Activated T-cell treated with anti-CD3 and anti-CD28 coated beads for 4 hours (primary cell): ENCODE measurements around the gene PADI6.
"Not testable (repeated sequence)": the region's sequence is repeated elsewhere in the genome, so short reads cannot be mapped to it uniquely, and the experiment has no call there.

Experiments
- DNase-seq: peaks from one replicate; pipeline ENCODE4 v3.0.0-alpha.2; 2020

PADI6 gene

DNA sequence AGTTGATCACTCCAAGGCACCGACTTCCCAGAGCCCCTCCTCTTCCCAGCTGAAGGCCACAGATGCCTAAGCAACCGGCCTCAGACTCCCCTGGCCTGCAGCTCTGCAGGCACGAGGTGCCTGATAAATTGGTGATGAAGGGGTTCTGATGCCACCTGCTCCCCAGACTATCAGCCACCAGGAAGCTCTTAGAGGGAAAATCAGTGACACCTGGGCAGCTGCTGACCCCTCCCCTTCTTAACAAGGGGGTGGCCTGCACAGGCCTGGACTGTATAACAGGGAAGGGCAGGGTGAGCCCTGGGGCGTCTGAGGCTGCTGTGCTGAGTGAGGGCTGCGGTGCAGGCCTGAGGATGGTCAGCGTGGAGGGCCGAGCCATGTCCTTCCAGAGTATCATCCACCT is at the start of gene PADI6:
Gene PADI6, plus strand, starts transcription at position 301 of the 400 bp plus-strand sequence. Its CDS starts 50 bp downstream, at position 351.
- DNase-seq = no peak

DNA sequence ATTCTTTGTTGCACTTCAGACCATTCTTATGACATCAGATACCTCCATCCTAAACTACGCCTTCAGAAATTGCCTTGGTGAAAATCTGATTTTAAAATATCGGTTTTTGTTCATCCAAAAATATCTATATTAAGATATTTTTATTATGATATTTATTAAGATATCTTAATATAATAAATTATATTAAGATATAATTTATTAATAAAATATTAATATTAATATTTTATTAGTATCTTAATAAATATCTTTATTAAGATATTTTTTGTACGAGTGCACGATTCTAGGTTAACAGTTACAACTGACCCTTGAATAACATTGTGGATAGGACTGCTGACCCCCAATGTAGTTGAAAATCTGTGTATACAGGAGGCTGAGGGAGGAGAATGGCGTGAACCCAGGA is 43.1 kb upstream of the PADI6 start:
- no peak for DNase-seq

DNA sequence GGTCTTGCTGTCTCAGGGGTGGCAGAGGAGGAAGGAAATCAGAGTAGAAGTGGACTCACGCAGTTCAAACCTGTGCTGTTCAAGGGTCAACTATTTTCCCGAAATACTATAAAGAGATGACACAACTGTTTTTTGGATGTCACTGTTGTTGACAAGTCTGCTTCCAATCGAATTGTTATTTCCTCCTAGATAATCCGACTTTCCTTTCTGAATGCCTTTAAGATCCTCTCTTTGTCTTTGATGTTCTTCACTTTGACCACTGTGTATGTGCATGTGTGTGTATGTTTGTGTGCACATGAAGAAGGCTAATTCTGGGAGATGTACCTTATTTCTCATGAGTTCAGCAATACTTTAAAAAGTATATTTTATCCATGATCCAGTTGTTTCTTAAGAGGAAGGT is 42.4 kb upstream of the PADI6 start:
- no peak for DNase-seq

DNA sequence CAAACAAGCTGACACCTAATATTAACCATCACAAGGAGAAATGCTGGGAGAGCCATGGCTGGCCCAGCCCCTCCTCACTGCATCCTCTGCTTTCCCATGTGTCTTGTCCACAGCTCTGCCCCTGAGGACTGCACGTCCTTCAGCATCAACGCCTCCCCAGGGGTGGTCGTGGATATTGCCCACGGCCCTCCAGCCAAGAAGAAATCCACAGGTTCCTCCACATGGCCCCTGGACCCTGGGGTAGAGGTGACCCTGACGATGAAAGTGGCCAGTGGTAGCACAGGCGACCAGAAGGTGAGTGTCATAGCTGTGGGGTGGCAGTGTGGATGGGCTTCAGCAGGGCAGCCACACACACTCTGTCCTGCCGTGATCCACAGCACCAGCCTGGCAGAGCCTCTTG is 41.1 kb upstream of the PADI6 start:
- no peak for DNase-seq

DNA sequence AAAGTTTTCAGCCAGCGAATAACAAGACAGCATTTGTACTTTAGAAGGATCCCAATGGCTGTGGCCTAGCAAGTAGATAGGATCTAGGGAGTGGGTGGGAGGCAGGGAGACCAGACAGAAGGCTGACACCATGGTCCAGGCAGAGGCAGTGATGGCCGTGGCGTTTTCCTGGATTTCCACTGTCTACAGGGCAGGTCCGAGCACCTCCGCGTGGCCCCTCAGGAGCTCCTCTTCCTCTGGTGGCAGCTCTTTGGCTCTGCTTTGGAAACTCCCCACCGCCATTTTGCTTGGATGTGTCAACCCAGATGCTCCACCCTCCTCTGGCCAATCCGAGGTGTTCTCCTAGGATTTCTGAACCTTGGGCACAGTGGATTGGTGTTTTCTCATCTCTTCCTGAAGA is 38.9 kb upstream of the PADI6 start:
- no peak for DNase-seq

DNA sequence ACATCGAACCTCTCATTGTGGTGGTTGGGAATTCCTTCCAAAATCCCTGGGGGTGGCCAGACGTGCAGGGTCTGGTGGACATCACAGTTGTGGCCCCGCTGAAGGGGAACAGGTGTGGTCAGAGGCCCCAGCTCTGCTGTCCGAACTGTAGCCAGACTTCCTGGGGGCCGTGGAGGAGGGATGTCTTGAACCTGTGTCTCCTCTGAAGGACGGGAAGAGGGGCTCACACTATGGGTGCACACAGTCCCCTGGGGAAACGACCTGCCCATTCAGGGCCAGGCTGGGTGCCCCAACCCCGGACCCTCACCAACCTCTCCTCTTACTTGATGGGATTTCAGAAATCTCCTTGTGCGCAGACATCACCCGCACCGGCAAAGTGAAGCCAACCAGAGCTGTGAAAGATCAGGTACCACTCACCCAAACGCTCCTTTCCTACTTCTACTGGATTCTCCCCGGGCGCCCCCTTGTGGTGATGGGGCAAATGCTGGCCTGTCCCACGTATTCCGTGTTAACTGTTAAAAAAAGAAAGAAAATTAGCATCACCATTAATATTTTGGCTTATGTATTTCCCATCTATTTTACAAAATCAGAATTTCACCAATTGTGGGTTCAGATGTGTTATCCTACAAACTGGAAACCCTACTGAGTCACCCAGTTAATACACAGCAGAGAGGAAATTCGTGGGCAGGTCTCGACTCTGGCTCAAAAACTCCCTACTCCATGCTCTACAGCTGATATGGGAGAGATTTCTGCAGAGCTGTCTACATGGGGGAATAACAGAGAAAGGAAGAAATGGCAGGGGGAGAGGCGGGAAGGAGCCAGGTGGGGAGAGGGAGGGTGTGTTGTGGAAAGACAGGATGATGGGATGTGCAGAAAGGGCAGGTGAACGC is 35.9 kb upstream of the PADI6 start:
- peak; percentile 57 for DNase-seq

DNA sequence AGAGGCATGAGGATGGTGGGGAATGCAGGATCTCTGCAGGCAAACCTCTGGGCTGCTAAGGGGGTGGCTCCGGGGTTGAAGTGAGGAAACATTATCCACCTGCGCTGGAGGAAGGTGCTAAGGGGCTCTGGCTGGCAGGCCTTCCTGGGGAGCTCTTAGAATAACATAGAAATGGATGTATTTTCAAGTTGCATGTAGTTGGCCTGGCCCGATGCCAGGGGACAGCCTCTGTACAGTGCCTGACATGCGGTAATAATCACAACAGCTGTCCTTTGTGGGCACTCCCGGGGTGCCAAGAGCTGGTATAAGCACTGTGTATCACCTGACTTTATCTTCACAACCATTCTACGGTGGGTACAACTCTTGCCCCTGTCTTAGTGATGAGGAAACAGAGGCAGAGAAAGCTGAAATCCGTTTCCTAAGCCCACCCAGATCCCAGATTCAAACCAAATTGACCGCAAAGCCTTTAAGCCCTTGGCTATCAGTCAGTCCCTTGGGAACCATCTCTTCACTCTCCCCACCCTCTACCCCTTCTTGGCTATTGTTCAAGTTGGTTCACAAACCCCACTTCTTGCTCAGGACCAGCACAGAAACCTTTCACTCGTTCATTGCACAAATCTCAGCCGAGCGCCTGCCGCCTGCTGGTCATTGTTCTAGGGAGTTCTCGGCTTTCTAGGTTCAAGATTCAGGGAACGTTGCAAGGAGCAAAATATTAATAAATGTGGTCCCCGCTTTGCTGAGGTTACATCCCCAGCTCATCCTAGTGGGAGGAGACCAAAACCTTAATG is 33.1 kb upstream of the PADI6 start:
- no peak for DNase-seq

DNA sequence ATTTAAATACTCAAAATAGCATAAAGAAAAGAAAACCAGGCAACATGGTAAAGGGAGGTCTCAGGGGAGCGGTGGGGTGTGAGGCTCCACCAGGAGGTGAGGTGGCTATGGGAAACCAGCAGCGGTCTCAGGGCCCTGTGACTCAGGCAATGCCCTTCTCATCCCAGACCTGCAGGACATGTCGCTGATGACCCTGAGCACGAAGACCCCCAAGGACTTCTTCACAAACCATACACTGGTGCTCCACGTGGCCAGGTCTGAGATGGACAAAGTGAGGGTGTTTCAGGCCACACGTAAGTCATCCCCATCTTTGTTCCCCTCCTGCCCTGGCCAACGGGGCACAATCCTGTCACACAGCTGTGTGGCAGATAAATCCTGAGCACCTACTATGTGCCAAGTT is 32.5 kb upstream of the PADI6 start:
- DNase-seq = no peak

DNA sequence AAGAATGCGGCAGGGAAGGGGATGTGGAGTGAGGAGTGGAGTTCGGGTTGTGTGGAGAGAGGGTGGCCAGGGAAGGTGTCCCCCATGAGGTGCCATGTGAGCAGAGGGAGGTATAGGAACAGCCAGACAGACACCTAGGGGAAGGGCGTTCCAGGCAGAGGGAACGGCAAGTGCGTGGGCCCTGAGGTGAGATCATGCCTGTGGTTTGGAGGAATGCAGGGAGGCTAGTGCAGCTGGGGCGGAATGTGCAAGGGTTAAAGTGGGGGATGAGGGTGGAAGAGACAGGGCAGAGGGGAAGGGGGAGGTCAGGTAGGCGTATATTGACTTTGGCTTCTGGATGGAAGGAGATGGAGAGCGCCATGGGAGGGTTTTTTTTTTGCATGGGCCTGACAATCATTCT is 31.6 kb upstream of the PADI6 start:
- DNase-seq = no peak

DNA sequence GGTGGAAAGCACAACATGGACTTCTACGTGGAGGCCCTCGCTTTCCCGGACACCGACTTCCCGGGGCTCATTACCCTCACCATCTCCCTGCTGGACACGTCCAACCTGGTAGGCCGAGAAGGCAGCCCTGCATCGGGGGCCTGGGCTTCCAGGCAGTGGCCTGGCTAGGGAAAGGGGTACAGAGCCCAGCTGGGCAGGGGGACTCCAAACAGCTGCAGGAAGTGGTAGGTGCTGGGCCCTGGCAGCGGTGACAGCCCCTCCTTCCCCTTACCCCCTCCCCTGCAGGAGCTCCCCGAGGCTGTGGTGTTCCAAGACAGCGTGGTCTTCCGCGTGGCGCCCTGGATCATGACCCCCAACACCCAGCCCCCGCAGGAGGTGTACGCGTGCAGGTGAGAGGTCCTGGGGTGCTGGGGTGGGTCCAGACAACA is 30.0 kb upstream of the PADI6 start:
- DNase-seq = no peak

DNA sequence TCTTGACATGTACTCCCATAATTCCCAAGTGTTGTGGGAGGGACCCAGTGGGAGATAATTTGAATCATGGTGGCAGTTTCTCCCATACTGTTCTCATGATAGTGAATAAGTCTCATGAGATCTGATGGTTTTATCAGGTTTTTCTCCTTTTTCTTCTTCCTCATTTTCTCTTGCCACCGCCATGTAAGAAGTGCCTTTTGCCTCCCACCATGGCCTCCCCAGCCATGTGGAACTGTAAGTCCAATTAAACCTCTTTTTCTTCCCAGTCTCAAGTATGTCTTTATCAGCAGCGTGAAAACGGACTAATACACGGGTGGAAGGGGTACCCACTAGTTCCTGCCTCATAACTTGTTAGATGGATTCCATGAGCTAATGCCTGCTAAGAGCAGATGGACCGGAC is 26.5 kb upstream of the PADI6 start:
- DNase-seq = not testable (repeated sequence)

DNA sequence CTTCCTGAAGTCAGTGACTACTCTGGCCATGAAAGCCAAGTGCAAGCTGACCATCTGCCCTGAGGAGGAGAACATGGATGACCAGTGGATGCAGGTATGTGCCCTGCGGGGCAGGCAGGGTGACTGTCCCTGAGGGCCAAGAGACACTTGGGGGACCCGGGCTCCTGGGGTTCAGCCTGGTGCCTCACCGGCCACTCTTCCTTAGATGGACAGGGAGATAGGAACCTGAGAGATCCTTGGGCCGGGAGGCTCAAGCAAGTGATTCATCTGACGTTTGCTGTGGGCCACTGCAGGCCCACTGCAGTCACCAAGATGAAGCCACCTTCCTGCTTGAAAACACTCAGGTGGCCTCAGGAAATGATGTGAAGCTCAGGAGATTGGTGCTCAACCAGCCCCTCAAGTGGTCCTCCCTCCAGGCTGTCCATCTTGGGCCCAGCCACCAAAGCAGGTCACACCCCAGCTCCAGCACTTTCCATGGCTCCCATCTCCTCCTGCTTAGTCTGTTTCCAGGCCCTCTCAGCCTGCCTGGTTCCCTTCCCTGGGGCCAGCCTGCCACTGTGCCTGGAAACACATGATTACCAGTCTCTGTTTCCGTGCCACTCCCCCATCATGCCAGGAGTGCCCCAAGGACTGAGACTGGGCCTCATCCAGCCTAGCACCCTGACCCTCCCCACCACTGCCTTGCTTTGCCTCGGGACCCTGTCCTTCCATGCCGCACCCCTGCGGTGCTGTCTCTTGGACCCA is 25.8 kb upstream of the PADI6 start:
- no peak for DNase-seq

DNA sequence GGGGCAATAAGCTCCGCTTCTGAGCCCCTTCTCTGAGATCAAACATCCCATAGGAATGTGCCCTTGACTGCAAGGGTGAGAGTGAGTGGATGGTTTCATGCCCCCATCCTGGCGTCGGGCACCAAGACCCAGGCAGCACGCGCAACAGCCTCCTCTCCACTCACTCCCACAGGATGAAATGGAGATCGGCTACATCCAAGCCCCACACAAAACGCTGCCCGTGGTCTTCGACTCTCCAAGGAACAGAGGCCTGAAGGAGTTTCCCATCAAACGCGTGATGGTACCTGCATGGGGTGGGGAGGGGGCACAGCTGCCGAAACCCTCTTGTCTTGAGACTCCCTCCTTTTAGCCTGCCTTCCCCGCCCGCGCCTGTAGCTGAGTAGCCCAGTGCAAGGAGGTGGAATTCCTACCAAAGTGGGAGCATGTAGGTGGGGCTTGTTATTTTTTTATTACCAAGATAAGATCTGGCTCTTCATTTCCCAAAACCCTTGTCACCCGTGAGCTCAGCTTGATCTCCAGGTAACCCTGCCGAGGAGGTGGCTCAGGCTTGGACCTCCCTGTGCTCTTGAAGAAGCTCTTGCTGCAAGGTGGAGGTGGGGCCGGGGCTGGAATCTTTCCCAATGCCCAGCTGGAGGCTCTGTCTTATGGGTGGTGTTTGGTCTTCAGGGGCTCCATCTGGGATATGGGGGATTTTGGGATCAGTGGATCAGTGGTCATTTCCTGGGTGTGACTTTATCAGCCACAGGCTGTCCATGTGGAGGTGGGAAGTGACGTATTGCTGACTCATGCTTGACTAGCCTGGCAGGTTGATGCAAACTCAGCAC is 24.0 kb upstream of the PADI6 start:
- no peak for DNase-seq

DNA sequence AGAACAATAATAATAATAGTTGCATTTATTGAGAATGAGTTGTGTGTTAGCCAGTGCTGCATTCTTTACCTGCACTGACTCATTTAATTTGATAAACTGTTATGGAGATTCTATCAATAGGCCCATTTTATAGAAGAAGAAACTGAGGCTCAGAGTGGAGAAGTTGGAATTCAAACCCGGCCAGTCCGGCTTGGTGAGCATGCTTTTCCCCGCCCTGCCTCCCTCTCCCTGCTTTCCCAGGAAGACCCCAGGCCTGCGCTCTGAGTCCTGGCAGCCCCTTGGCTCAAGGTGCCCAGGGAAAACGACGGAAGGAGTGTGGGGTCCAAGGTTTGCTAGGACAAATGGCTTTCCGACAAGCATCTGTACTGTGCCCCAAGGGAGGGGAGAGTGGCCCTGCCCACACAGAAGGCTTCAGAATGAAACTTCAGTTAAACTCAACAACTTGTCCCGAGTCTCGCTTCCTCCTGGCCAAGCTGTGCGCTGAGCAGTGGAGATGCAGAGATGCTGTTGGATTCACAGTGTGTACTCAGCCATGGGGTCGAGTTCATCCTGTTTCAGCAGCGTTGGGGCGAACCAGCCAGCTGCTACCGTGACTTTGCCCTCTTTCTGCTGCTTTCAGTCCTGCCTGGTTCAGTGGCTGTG is 23.3 kb upstream of the PADI6 start:
- DNase-seq = no peak

DNA sequence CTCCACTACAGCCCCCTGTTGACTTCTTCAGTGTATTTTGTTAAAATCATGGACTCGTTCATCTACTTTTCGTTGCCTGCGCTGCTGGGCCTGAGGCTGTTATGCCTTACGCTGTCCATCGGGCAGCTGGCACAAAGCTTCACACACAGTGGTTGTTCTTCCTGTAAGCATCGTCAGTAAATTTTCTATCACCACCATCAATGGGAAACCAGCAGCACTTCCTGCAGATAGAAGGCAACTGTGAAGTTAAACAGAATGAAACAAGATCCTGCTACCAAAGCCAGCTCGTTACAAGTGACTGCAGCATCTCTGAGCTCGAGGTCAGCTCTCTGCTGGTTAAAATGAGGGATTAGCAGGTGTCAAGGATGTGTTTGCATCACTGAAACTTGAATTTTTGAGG is 21.9 kb upstream of the PADI6 start:
- no peak for DNase-seq

DNA sequence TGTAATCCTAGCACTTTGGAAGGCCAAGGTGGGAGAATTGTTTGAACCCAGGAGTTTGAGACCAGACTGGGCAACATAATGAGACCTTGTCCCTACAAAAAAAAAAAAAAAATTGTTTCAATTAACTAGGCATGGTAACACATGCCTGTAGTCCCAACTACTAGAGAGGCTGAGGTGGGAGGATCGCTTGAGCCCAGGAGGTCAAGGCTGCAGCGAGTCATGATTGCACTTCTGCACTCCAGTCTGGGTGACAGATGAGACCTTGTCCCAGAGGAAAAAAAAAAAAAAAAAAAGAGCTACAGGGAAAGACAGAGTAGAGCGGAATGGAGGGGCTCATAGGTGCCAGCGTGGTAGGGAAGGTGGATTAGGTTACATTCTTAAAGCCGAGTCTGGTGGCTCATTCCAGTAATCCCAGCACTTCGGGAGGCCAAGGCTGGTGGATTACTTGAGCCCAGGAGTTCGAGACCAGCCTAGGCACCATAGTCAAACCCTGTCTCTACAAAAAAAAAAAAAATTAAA is 21.0 kb upstream of the PADI6 start:
- no peak for DNase-seq

DNA sequence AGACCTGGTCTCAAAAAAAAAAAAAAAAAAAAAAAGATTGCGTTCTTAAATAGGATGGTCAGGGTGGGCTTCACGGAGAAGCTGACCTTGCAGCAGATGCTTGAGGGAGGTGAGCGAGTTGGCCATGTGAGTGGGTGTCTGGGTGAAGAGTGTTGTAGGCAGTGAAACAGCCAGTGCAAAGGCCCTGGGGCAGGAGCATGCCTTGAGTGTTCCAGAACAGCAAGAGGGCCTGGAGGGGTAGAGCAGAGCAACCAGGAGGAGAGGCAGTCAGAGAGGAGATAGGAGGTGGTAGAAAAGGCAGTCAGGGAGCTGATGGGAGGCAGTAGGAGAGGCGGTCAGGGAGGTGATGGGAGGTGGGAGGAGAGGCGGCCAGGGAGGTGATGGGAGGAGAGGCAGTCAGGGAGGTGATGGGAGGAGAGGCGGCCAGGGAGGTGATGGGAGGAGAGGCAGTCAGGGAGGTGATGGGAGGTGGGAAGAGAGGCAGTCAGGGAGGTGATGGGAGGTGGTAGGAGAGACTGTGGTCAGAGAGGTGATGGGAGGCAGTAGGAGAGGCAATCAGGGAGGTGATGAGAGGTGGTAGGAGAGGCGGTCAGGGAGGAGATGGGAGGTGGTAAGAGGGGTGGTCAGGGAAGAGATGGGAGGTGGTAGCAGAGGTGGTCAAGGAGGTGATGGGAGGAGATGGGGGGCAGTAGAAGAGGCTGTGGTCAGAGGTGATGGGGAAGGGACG is 20.2 kb upstream of the PADI6 start:
- DNase-seq = no peak

DNA sequence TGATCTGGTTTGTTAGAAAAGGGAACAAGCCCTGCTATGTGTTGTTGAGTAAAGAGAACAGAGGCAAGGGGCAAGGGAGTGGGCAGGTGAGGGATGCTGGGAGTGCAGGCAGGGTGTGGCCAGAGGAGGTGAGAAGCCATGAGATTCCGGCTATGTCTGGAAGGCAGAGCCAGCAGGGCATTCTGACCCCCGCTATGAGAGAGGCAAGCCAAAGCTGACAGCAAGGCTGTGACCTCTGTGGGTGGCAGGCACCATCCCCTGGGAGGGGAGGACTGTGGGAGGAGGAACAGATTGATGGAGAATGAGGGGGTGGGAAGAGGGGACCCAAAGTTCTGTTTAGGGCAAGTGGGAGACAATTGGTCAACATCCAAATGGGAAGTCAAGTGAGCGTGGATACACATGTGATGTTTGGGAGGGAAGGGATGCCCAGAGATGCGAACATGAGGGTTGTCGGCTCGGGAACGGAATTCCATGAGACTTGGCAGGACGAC is 19.5 kb upstream of the PADI6 start:
- no peak for DNase-seq

DNA sequence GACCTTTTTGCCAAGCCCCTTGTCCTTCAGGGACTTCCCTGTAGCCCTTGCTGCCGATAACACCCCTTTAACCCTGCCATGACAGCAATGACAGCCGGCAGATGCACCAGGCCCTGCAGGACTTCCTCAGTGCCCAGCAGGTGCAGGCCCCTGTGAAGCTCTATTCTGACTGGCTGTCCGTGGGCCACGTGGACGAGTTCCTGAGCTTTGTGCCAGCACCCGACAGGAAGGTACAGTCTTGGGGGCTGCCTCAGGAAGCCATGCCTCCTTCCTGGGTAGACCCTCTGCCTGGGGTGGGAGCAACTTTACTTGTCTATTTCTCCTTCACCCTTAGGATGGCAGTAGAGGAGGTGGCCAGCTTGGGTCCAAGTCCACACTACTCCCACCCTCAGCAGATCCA is 16.1 kb upstream of the PADI6 start:
- no peak for DNase-seq

DNA sequence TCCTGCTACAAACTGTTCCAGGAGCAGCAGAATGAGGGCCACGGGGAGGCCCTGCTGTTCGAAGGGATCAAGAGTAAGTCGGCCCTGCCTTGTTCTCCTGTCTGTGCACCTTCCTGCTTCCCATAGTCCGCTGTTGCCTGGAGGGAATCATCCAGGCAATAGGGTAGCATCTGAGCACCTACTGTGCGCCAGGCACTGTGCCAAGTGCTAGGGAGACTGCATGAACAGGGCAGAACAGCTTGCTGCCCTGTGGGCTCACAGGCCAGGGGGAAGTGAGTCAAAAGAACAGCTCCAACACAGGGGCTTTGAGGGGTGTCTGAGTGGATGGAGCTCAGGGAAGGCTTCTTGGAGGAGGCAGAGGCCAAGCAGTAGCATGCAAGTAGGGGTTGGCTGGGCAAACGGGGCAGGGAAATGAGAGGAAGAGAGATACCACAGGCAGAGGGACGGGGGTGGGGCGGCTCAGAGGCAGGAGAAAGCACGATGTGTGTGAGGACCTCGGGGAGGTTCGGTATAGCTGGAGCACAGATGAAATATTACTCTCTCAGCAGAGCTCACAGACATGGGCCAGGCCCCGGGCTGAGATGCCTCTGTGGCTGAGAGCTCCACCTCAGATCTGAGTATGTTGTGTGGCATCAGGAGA is 15.5 kb upstream of the PADI6 start:
- no peak for DNase-seq
